Measurements from ENCODE around the gene ATF6B.

Gene ATF6B

GRCh38 chr6:32111424-32112066 lies 16.5 kb downstream of the ATF6B start:
- Histone ChIP-seq H3K9me3 (no peaks in the 10 kb centered on the region), H3K4me3 (ENCODE audit: low read depth in 1 of 2, low read length in 1 of 2) (no peak overlapping the region), H3K27ac (no peak overlapping the region), H3K4me1 (ENCODE audit: control insufficient read depth in 1 of 2, insufficient read depth in 1 of 2, low read depth in 1 of 2, low read length in 1 of 2) (no peaks in the 10 kb centered on the region), H3K36me3 (peaks cover 61% of the 10 kb centered on the region), H3K27me3 (peaks cover 35% of the 10 kb centered on the region)
- no peak for TF ChIP-seq CTCF (IDR thresholded peaks at IDR 0.05)

DNA sequence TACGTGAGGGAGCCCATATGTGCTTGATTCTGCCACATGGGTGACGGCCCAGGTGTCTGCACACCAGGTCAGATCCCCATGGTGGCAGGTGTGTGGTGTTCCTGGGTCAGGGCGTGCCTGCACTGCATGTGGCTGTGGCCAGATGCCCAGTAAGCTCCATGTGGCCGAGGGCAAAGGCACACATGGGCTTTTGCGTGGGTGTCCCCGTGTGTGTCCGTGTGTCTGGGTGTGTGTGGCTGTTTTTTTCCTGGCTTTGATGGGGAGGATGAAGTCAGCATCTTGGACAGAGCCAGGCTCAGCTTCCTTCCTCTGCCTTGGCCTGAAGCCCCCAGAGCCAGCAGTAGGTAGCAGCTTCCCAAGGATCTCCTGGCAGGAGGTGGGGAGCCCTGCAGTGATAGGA lies 17.4 kb downstream of the ATF6B start:
- H3K4me3 ChIP-seq (ENCODE audit: low read depth in 1 of 2, low read length in 1 of 2), result no peak overlapping the region

GRCh38 chr6:32109765-32110160 lies 18.3 kb downstream of the ATF6B start:
- Histone ChIP-seq H3K9me3 (no peaks in the 10 kb centered on the region), H3K27ac (no peak overlapping the region), H3K4me1 (ENCODE audit: control insufficient read depth in 1 of 2, insufficient read depth in 1 of 2, low read depth in 1 of 2, low read length in 1 of 2) (no peaks in the 10 kb centered on the region), H3K4me3 (ENCODE audit: low read depth in 1 of 2, low read length in 1 of 2) (no peak overlapping the region), H3K36me3 (peaks cover 43% of the 10 kb centered on the region), H3K27me3 (peaks cover 48% of the 10 kb centered on the region)
- TF ChIP-seq CTCF (IDR thresholded peaks at IDR 0.05), result no peak

More for the DNA sequence above, 17.4 kb downstream of the ATF6B start:
- no peak overlapping the region for H3K27ac ChIP-seq
- no peaks in the 10 kb centered on the region for H3K9me3 ChIP-seq
- no peaks in the 10 kb centered on the region for H3K4me1 ChIP-seq (ENCODE audit: control insufficient read depth in 1 of 2, insufficient read depth in 1 of 2, low read depth in 1 of 2, low read length in 1 of 2)
- no peak for TF ChIP-seq CTCF (IDR thresholded peaks at IDR 0.05)
- peaks cover 41% of the 10 kb centered on the region for H3K27me3 ChIP-seq
- H3K36me3 ChIP-seq, result peaks cover 51% of the 10 kb centered on the region

GRCh38 chr6:32109114-32109764 lies 18.8 kb downstream of the ATF6B start, which contains the start of gene TNXB:
Gene TNXB, minus strand, starts transcription at chr6:32109338. Its CDS starts 11,140 bp downstream, at chr6:32098198.
- Histone ChIP-seq H3K9me3 (no peaks in the 10 kb centered on the region), H3K4me1 (ENCODE audit: control insufficient read depth in 1 of 2, insufficient read depth in 1 of 2, low read depth in 1 of 2, low read length in 1 of 2) (no peaks in the 10 kb centered on the region), H3K27me3 (peaks cover 52% of the 10 kb centered on the region), H3K27ac (no peak within 1 kb of the TSS), H3K36me3 (peaks cover 38% of the 10 kb centered on the region), H3K4me3 (ENCODE audit: low read depth in 1 of 2, low read length in 1 of 2) (no peak within 1 kb of the TSS)
- TF ChIP-seq CTCF (IDR thresholded peaks at IDR 0.05), result no peak

- Histone ChIP-seq H3K27ac (no peak overlapping the region), H3K4me3 (ENCODE audit: low read depth in 1 of 2, low read length in 1 of 2) (no peak overlapping the region), H3K27me3 (peaks cover 56% of the 10 kb centered on the region)
These were observed 19.3 kb downstream of the ATF6B start for GRCh38 chr6:32108727-32109113.

More at GRCh38 chr6:32108727-32109113, 19.3 kb downstream of the ATF6B start:
- TF ChIP-seq CTCF (IDR thresholded peaks at IDR 0.05), result no peak
- H3K36me3 ChIP-seq, result peaks cover 32% of the 10 kb centered on the region
- H3K9me3 ChIP-seq, result no peaks in the 10 kb centered on the region
- H3K4me1 ChIP-seq (ENCODE audit: control insufficient read depth in 1 of 2, insufficient read depth in 1 of 2, low read depth in 1 of 2, low read length in 1 of 2), result no peaks in the 10 kb centered on the region
